H1 (cell line): ENCODE results near the gene GSPT1. TPM values are rescaled to one million over a fixed set of nuclear protein-coding genes. Genes with fewer than 3 reads are reported as not detected.

Experiments used
- CTCF ChIA-PET: fragments of 300-600 bp; sonication (Branson Sonifier 250); formaldehyde crosslinking; loops from one replicate; lab custom pipeline; 2021; ENCODE audit not compliant: partially characterized antibody; lab: Charles Lee
- POLR2A ChIA-PET: fragments of 300-600 bp; sonication (Branson Sonifier 250); formaldehyde crosslinking; loops from one replicate; lab custom pipeline; 2021; ENCODE audit warnings: inconsistent platforms; ENCODE audit not compliant: partially characterized antibody; lab: Charles Lee
- DNase-seq, 2 experiments: peaks; one replicate each; pipeline versions ENCODE4 v3.0.0 to v3.0.0-alpha.2; 2010 to 2022; ENCODE audit warnings: low spot score in 2 of 2, low read depth in 1 of 2, mixed read lengths in 1 of 2
- FAIRE-seq: peaks from 2 replicates; lab custom pipeline; 2011; peaks lifted over from hg19 to GRCh38; lab: Jason Lieb, UNC
- H2AFZ ChIP-seq: 2 replicates; pipeline ENCODE4 v1.8.1; 2012; ENCODE audit warnings: low read length, inconsistent platforms
- H2AK5ac ChIP-seq: 2 replicates; pipeline ENCODE4 v1.6.1; 2013; ENCODE audit warnings: low read depth, low read length
- H2BK120ac ChIP-seq: replicated peaks from 2 replicates; pipeline ENCODE3; 2013; ENCODE audit warnings: low read depth, low read length, inconsistent platforms
- H2BK12ac ChIP-seq: 2 replicates; pipeline ENCODE4 v1.6.1; 2013; ENCODE audit warnings: low read depth, low read length
- H2BK15ac ChIP-seq: 2 replicates; pipeline ENCODE4 v1.6.1; 2013; ENCODE audit warnings: low read length
- H2BK20ac ChIP-seq: 2 replicates; pipeline ENCODE4 v1.6.1; 2013; ENCODE audit warnings: low read length
- H2BK5ac ChIP-seq: 2 replicates; pipeline ENCODE4 v1.6.1; 2013; ENCODE audit warnings: low read depth, low read length
- H3K14ac ChIP-seq: 2 replicates; pipeline ENCODE4 v1.6.1; 2013; ENCODE audit warnings: inconsistent platforms; ENCODE audit not compliant: insufficient read length
- H3K18ac ChIP-seq: 2 replicates; pipeline ENCODE4 v1.6.1; 2013; ENCODE audit warnings: low read length; ENCODE audit errors: extremely low read depth
- H3K23ac ChIP-seq: 2 replicates; pipeline ENCODE4 v1.6.1; 2013; ENCODE audit warnings: inconsistent platforms; ENCODE audit not compliant: insufficient read length
- H3K23me2 ChIP-seq: 2 replicates; pipeline ENCODE4 v1.6.1; 2013; ENCODE audit warnings: low read depth, low read length
- H3K27ac ChIP-seq: 2 replicates; pipeline ENCODE4 v1.6.1; 2011; ENCODE audit warnings: low read depth, low read length, inconsistent platforms
- H3K27me3 ChIP-seq, 4 experiments: replicated peaks in 1 of 4; 1 replicate in 1 of 4; 2 replicates in 3 of 4; pipeline versions ENCODE4 v1.6.1 to v1.8.1; 2011 to 2013; ENCODE audit warnings: low read length in 3 of 4, mild to moderate bottlenecking in 3 of 4, inconsistent platforms in 2 of 4, mixed read lengths in 2 of 4, moderate library complexity in 1 of 4; ENCODE audit not compliant: control insufficient read depth in 3 of 4, insufficient read depth in 3 of 4; ENCODE audit errors: extremely low read depth in 1 of 4
- H3K36me3 ChIP-seq, 4 experiments: 2 replicates each; pipeline versions ENCODE4 v1.6.1 to v1.8.1; 2011 to 2013; ENCODE audit warnings: mild to moderate bottlenecking in 4 of 4, low read length in 3 of 4, moderate library complexity in 2 of 4, control low read depth in 1 of 4, inconsistent platforms in 1 of 4; ENCODE audit not compliant: insufficient read depth in 4 of 4, control insufficient read depth in 2 of 4
- H3K4ac ChIP-seq: replicated peaks from 2 replicates; pipeline ENCODE3; 2013; ENCODE audit warnings: low read length, low read depth, mixed read lengths, inconsistent platforms; ENCODE audit not compliant: insufficient read length
- H3K4me1 ChIP-seq, 4 experiments: replicated peaks in 1 of 4; 1 replicate in 1 of 4; 2 replicates in 3 of 4; pipeline versions ENCODE4 v1.6.1 to v1.8.1; 2011 to 2013; ENCODE audit warnings: low read length in 3 of 4, inconsistent platforms in 2 of 4, mixed read lengths in 1 of 4; ENCODE audit not compliant: insufficient read depth in 4 of 4, control insufficient read depth in 3 of 4
- H3K4me2 ChIP-seq, 2 experiments: 2 replicates each; pipeline versions ENCODE4 v1.6.1 to v1.8.1; 2011 to 2013; ENCODE audit warnings: low read depth in 2 of 2, low read length in 2 of 2, control low read depth in 1 of 2, inconsistent platforms in 1 of 2, mild to moderate bottlenecking in 1 of 2; ENCODE audit not compliant: insufficient read depth in 1 of 2
- H3K4me3 ChIP-seq, 4 experiments: fragments of 200-600, 300-600 bp in 1 of 4; sonication (generic), shearing (Covaris generic), sonication (Bioruptor Twin) in 1 of 4; 2 replicates each; pipeline versions ENCODE4 v1.5.1 to v1.8.1; 2011 to 2016; ENCODE audit warnings: low read length in 4 of 4, low read depth in 3 of 4, control low read depth in 2 of 4, inconsistent platforms in 2 of 4, mild to moderate bottlenecking in 2 of 4, mixed read lengths in 1 of 4, moderate library complexity in 1 of 4; ENCODE audit not compliant: insufficient read depth in 2 of 4; ENCODE audit errors: extremely low read depth in 1 of 4
- H3K56ac ChIP-seq: replicated peaks from 2 replicates; pipeline ENCODE3; 2013; ENCODE audit warnings: low read depth, mild to moderate bottlenecking, mixed read lengths, low read length, inconsistent platforms; ENCODE audit not compliant: insufficient read length
- H3K79me1 ChIP-seq: 2 replicates; pipeline ENCODE4 v1.6.1; 2013; ENCODE audit warnings: low read depth, low read length, control low read depth
- H3K79me2 ChIP-seq, 2 experiments: 2 replicates each; pipeline versions ENCODE4 v1.6.1 to v1.8.1; 2012 to 2013; ENCODE audit warnings: low read length in 2 of 2, mild to moderate bottlenecking in 2 of 2, inconsistent platforms in 1 of 2; ENCODE audit not compliant: insufficient read depth in 2 of 2, control insufficient read depth in 1 of 2
- H3K9ac ChIP-seq, 4 experiments: replicated peaks in 1 of 4; 1 replicate in 1 of 4; 2 replicates in 3 of 4; pipeline versions ENCODE4 v1.6.1 to v1.8.1; 2011 to 2013; ENCODE audit warnings: low read depth in 3 of 4, low read length in 3 of 4, control low read depth in 2 of 4, mild to moderate bottlenecking in 2 of 4, moderate library complexity in 2 of 4, inconsistent platforms in 1 of 4; ENCODE audit errors: extremely low read depth in 1 of 4
- H3K9me3 ChIP-seq, 2 experiments: 2 replicates each; pipeline versions ENCODE4 v1.6.1 to v1.8.1; 2012 to 2013; ENCODE audit warnings: mild to moderate bottlenecking in 2 of 2, moderate library complexity in 2 of 2, control low read depth in 1 of 2, inconsistent platforms in 1 of 2, low read depth in 1 of 2, low read length in 1 of 2, mixed read lengths in 1 of 2; ENCODE audit not compliant: insufficient read depth in 2 of 2
- H4K20me1 ChIP-seq, 2 experiments: replicated peaks in 1 of 2; 2 replicates each; pipeline versions ENCODE3 to v1.8.1; 2011 to 2013; ENCODE audit warnings: inconsistent platforms in 2 of 2, low read length in 2 of 2, mild to moderate bottlenecking in 1 of 2; ENCODE audit not compliant: insufficient read depth in 2 of 2, control insufficient read depth in 1 of 2
- H4K5ac ChIP-seq: 2 replicates; pipeline ENCODE4 v1.6.1; 2013; ENCODE audit warnings: low read length, low read depth, mixed read lengths, inconsistent platforms; ENCODE audit not compliant: insufficient read length
- H4K8ac ChIP-seq: 2 replicates; pipeline ENCODE4 v1.8.0; 2013; ENCODE audit warnings: mild to moderate bottlenecking, moderate library complexity, low read length, inconsistent platforms; ENCODE audit not compliant: insufficient read depth; ENCODE audit errors: extremely low read depth
- H4K91ac ChIP-seq: replicated peaks from 2 replicates; pipeline ENCODE3; 2013; ENCODE audit warnings: low read length, mixed read lengths, inconsistent platforms; ENCODE audit not compliant: insufficient read length
- ASH2L ChIP-seq: fragments of 200-600, 300-600 bp; sonication (generic); IDR thresholded peaks from one replicate; pipeline ENCODE4 v1.7.1; 2017; ENCODE audit warnings: low read length
- BRCA1 ChIP-seq: IDR thresholded peaks from 2 replicates; pipeline ENCODE4 v1.6.1; 2012; ENCODE audit warnings: low read depth, low read length, improper control_type of control experiment
- KDM4A ChIP-seq: IDR thresholded peaks from one replicate; pipeline ENCODE4 v1.7.1; 2012; ENCODE audit warnings: low read depth, mild to moderate bottlenecking, moderate library complexity, low read length, inconsistent platforms; ENCODE audit not compliant: severe bottlenecking
- POLR2AphosphoS5 ChIP-seq: IDR thresholded peaks from 2 replicates; pipeline ENCODE4 v1.6.1; 2011; ENCODE audit warnings: low read depth, low read length
- RNF2 ChIP-seq: fragments of 200-900, 300-1000 bp; sonication (generic); IDR thresholded peaks from 2 replicates; pipeline ENCODE4 v1.7.1; 2016; ENCODE audit warnings: borderline replicate concordance, low read depth, mild to moderate bottlenecking, antibody characterized with exemption, low read length; ENCODE audit not compliant: poor library complexity, severe bottlenecking; ENCODE audit errors: missing control alignments
- TAF7 ChIP-seq: optimal IDR thresholded peaks from 2 replicates; pipeline ENCODE3; 2011; ENCODE audit warnings: low read depth, mild to moderate bottlenecking, inconsistent platforms, low read length, moderate library complexity, borderline replicate concordance
- TCF12 ChIP-seq: IDR thresholded peaks from 2 replicates; pipeline ENCODE4 v1.6.1; 2011; ENCODE audit warnings: low read depth, mild to moderate bottlenecking, low read length
- USF2 ChIP-seq: IDR thresholded peaks from 2 replicates; pipeline ENCODE4 v1.6.1; 2011; ENCODE audit warnings: low read length, improper control_type of control experiment
- WGBS, 2 experiments: shearing (Covaris generic) in 1 of 2; methylation state at CpG; one replicate each; pipeline versions ENCODE4 v1.1.6 to v1.1.7; 2013 to 2015; ENCODE audit warnings: low lambda C conversion rate in 2 of 2, mixed read lengths in 2 of 2, inconsistent platforms in 1 of 2, low coverage in 1 of 2, missing lambda C conversion rate in 1 of 2; ENCODE audit not compliant: insufficient replicate concordance in 2 of 2, insufficient coverage in 1 of 2, insufficient read length in 1 of 2; ENCODE audit errors: extremely low coverage in 1 of 2, missing lambda C conversion rate in 1 of 2; 5-methylcytosine and 5-hydroxymethylcytosine counted together
- polyA plus RNA-seq, 7 experiments: library from polyadenylated mRNA; depleted of rRNA in 3 of 7; stranded (reverse) in 5 of 7; unstranded in 2 of 7; fragments of >200 nt in 5 of 7; fragments of 200-250 nt in 2 of 7; gene quantifications; 1 replicate in 5 of 7; 2 replicates in 1 of 7; 4 replicates in 1 of 7; pipeline versions ENCODE4 v1.2.1 to v1.2.3, GENCODE V29; 2011 to 2013; ENCODE audit warnings: missing spikeins in 2 of 7, mixed read lengths in 2 of 7
- total RNA-seq: library from RNA; stranded (reverse); fragmentation: NEBNext Ultra II Directional; extraction: Animal tissue kit (Norgen Biotek cat#: 25700); gene quantifications from 2 replicates; pipeline ENCODE4 v1.2.1, GENCODE V29; 2021

GSPT1 gene
- total and polyA plus RNA-seq, 2 of the 8 experiments (the other 6 are each of a cell fraction or from before 2014, with no cell fraction given): 51.0 to 204 TPM

GRCh38 chr16:11869353-11870228 lies 46.2 kb downstream of the GSPT1 start:
- Histone ChIP-seq H4K91ac (no peak overlapping the region), H4K20me1 (no peaks in the 10 kb centered on the region), H3K14ac (no peak overlapping the region), H2BK15ac (no peak overlapping the region), H2BK12ac (no peak overlapping the region), H2BK20ac (no peak overlapping the region), H3K56ac (no peak overlapping the region), H3K18ac (no peak overlapping the region), H3K27me3 (no peaks in the 10 kb centered on the region), H4K5ac (no peak overlapping the region), H4K8ac (no peak overlapping the region), H3K23me2 (no peaks in the 10 kb centered on the region), H3K27ac (no peak overlapping the region), H3K79me2 (no peaks in the 10 kb centered on the region), H3K4me2 (no peak overlapping the region), H3K79me1 (no peaks in the 10 kb centered on the region), H2AFZ (no peak overlapping the region), H3K4me3 (no peak overlapping the region), H3K9ac (no peak overlapping the region), H3K9me3 (no peaks in the 10 kb centered on the region), H3K4me1 (no peaks in the 10 kb centered on the region), H3K36me3 (peaks cover 0 to 39% (median 18%) of the 10 kb centered on the region in 4 experiments; a peak in 6 of 8 replicates), H3K23ac (no peak overlapping the region), H2BK120ac (no peak overlapping the region), H2BK5ac (no peak overlapping the region), H2AK5ac (no peak overlapping the region), H3K4ac (no peak overlapping the region)
- WGBS, 2 experiments: 86% methylated on average over 8 of the region's 8 CpGs; no CpG with 5 or more reads in 1 of the 2 experiments
- no peak for DNase-seq
- ChIA-PET POLR2A (interaction anchor here (0.7 to 1.3 kb wide), 3 partner anchors 8 to 22 kb away, joined by 3 to 5 read pairs (median 3); no protein-coding TSS in a partner anchor), CTCF (interaction anchor here (0.6 to 0.9 kb wide), 2 partner anchors 24 to 42 kb away, joined by 3 read pairs; no protein-coding TSS in a partner anchor)
- TF ChIP-seq KDM4A (no peak), BRCA1 (no peak), ASH2L (no peak), TCF12 (no peak), USF2 (no peak), RNF2 (no peak), POLR2AphosphoS5 (no peak), TAF7 (no peak)
- FAIRE-seq: no peak
